GM19463 (cell line): ENCODE measurements around the gene FABP6.

Experiments
- ATAC-seq: cut with Tn5 transposase; IDR thresholded peaks from one replicate; pipeline ENCODE4 v1.9.1; 2021; ENCODE audit warnings: mild to moderate bottlenecking, moderate library complexity; ENCODE audit not compliant: unreplicated experiment

The FABP6 gene

GRCh38 chr5:160287378-160288051 lies 58.2 kb downstream of the FABP6 start:
- no peak for ATAC-seq
